GM12801 (cell line): Measurements from ENCODE around the gene ITSN2.

Experiments used
- TF ChIP-seq, protein P1 (sequence below): IDR thresholded peaks from one replicate; pipeline ENCODE4 v1.5.1; 2011; ENCODE audit warnings: control low read depth; ENCODE audit not compliant: insufficient read length; ENCODE audit errors: extremely low read depth

Gene ITSN2

DNA sequence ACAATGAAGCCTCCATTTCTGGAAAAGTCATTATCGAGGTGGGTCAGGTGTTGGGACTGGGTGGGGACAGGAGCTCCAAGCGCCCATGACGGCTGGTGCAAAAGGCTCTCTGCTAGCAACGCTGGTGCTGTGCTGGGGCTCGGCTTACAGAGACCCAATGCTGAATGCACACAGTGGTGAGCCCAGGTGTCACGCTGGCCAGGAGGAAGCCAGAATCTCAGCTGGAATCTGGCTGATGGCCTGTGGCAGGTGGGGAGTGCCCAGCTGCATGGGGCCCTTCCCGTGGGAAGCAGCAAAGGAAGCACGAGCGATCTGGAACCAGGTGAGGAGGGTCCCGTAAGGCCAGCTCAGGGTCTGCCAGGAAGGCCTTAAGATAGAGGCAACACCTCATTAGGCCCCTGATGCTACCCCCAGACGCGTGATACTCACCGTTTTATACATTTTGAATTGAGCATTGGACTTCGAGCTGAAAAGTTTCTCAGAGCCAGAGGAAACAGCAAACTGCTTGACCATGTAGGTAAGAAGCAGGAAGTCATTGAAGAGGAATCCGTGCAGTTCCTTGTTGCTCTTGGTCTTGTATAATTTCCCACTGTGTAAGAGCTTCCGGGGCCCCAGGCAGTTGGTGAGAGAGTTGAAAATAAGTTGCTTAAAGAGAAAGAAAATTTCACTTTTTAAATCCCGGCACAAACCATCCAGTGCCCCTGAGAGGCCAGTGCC lies 150.8 kb downstream of the ITSN2 start:
- TF ChIP-seq, protein P1, sequence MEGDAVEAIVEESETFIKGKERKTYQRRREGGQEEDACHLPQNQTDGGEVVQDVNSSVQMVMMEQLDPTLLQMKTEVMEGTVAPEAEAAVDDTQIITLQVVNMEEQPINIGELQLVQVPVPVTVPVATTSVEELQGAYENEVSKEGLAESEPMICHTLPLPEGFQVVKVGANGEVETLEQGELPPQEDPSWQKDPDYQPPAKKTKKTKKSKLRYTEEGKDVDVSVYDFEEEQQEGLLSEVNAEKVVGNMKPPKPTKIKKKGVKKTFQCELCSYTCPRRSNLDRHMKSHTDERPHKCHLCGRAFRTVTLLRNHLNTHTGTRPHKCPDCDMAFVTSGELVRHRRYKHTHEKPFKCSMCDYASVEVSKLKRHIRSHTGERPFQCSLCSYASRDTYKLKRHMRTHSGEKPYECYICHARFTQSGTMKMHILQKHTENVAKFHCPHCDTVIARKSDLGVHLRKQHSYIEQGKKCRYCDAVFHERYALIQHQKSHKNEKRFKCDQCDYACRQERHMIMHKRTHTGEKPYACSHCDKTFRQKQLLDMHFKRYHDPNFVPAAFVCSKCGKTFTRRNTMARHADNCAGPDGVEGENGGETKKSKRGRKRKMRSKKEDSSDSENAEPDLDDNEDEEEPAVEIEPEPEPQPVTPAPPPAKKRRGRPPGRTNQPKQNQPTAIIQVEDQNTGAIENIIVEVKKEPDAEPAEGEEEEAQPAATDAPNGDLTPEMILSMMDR: no peak

DNA sequence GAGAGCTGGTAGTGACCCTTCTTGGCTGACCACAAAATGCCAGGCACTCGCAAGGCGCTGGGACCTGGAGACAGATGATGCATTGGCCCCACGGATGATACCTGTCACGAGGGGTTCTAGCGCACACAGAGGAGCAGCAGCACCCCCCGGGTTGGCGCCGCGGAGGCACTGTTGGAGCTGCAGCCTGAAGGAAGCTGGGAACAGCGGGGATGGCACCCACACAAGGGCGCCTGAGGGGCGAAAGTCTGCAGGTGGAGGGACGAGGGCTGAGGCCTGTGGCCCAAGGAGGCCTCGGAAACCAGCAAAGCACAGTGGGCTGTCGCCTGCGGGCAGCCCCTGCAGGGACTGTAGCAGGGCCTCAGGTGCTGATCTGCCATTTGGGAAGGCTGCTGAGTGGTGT lies 151.8 kb downstream of the ITSN2 start:
- TF ChIP-seq, protein P1: no peak

DNA sequence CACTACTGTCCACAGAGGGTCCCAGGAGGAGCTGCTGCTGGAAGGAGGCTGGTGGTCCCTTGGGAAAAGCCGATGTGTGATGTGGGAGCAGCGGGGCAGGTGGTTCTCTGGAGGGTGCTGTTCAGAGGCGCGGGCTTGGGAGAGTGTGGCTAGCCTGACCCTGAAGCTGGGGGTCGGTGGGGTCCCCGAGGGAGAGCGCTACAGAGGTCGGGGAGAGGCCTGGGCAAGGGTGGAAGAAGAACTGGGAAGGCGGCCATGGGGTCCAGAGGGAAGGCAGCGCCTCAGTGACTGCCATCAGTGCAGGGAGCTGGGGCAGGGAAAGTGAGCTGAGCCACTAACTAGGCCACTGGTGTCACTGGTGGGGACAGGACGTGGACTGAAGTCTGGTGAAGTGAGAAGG lies 153.0 kb downstream of the ITSN2 start:
- TF ChIP-seq, protein P1: no peak

DNA sequence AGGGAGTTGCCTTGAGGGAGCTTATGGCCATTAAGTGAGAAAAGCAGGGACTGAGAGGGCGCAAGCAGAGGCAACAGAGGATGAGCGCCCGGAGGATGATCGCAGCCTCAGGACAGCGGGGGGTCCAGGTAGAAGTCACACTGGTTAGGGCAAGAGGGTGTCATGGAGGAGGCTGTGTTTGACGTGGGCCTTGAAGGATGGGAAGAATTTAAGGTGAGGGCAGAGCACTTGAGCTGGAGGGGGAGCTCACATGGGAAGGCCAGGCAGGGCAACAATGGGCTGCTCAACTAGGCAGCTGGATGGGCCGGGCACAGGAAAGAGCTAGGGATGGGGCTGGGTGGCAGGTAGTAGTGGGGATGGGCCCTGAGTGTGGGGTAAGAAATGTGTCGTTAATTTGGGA lies 153.6 kb downstream of the ITSN2 start:
- TF ChIP-seq, protein P1: no peak

DNA sequence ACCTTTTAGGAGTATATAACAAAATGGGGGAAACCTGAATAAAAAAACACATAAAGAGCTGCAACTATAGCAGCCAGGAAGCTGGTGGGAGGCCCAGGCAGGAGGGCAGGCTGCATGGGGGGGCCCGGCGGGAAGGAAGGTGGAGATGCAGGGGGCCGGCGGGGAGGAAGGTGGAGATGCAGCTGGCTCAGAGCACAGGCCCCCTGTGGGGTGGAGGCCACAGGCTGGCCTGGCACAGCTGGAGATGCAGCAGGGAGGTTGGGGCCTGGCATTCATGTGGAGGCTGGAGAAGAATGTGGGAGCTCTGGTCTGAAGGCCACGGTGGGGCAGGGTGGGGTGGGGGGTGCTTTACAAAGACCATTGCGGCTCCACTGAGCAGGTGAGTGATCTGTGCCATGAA lies 154.1 kb downstream of the ITSN2 start:
- TF ChIP-seq, protein P1: no peak

DNA sequence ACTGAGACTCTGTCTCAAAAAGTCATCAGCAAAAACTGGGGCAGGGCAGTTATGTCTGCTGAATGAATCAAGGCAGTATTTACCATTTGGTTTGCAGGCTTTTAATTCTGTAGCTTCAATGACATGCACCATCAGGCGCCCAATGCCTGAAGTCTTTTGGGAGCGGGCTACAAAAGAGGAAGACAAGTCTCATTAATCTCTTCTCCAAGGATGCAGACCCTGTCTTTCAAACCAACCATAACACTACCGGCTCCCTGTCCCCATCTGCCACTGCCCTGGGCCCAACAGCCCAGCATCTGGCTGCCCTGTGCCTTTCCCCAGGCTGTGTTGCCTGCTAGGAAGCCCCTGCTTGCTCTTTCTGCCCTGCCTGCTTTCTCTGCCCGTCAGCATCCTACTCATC lies 155.2 kb downstream of the ITSN2 start:
- TF ChIP-seq, protein P1: no peak

DNA sequence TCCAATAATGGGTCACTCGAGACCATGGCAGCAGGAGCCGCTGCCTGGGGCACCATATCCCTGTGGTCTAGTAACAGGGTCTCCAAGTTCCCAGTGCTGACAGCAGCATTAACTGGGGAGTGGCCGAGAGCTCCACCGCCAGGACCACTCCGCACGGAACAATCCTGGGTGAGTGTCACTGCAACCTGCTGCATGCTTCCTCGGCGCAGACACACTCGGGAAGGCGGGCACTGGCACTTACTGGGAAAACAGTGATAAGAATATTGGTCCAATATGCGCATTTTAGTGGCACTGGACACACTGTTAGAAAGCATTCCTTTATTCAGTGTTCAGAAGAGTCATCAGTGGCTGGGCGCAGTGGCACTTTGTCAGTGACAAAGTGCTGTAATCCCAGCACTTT lies 155.8 kb downstream of the ITSN2 start:
- TF ChIP-seq, protein P1: no peak
